ENCODE results near the gene USP7.

- no peak for TF ChIP-seq POLR2A (IDR thresholded peaks at IDR 0.05; ENCODE audit: low read length)
- no peak for TF ChIP-seq CEBPB (IDR thresholded peaks at IDR 0.05)
- no peak for TF ChIP-seq USF2 (IDR thresholded peaks at IDR 0.05)
- no peak for TF ChIP-seq ZSCAN20 (CRISPR knock-in tag; IDR thresholded peaks at IDR 0.05)
- TF ChIP-seq, protein P1, sequence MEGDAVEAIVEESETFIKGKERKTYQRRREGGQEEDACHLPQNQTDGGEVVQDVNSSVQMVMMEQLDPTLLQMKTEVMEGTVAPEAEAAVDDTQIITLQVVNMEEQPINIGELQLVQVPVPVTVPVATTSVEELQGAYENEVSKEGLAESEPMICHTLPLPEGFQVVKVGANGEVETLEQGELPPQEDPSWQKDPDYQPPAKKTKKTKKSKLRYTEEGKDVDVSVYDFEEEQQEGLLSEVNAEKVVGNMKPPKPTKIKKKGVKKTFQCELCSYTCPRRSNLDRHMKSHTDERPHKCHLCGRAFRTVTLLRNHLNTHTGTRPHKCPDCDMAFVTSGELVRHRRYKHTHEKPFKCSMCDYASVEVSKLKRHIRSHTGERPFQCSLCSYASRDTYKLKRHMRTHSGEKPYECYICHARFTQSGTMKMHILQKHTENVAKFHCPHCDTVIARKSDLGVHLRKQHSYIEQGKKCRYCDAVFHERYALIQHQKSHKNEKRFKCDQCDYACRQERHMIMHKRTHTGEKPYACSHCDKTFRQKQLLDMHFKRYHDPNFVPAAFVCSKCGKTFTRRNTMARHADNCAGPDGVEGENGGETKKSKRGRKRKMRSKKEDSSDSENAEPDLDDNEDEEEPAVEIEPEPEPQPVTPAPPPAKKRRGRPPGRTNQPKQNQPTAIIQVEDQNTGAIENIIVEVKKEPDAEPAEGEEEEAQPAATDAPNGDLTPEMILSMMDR (IDR thresholded peaks at IDR 0.05), result no peak
- no peak for TF ChIP-seq TFCP2L1 (CRISPR knock-in tag; IDR thresholded peaks at IDR 0.05)
- TF ChIP-seq, protein P2, sequence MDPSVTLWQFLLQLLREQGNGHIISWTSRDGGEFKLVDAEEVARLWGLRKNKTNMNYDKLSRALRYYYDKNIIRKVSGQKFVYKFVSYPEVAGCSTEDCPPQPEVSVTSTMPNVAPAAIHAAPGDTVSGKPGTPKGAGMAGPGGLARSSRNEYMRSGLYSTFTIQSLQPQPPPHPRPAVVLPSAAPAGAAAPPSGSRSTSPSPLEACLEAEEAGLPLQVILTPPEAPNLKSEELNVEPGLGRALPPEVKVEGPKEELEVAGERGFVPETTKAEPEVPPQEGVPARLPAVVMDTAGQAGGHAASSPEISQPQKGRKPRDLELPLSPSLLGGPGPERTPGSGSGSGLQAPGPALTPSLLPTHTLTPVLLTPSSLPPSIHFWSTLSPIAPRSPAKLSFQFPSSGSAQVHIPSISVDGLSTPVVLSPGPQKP (IDR thresholded peaks at IDR 0.05; ENCODE audit: low read depth, low read length), result no peak
- TF ChIP-seq, protein P3, sequence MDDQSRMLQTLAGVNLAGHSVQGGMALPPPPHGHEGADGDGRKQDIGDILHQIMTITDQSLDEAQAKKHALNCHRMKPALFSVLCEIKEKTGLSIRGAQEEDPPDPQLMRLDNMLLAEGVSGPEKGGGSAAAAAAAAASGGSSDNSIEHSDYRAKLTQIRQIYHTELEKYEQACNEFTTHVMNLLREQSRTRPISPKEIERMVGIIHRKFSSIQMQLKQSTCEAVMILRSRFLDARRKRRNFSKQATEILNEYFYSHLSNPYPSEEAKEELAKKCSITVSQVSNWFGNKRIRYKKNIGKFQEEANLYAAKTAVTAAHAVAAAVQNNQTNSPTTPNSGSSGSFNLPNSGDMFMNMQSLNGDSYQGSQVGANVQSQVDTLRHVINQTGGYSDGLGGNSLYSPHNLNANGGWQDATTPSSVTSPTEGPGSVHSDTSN (IDR thresholded peaks at IDR 0.05), result no peak
- TF ChIP-seq BCL3 (IDR thresholded peaks at IDR 0.05), result no peak
- TF ChIP-seq NR3C1 (IDR thresholded peaks at IDR 0.05), result no peak
- no peak for TF ChIP-seq CHD2 (IDR thresholded peaks at IDR 0.05; ENCODE audit: low read length, partially characterized antibody)
These were observed 3.0 kb downstream of the USP7 start for GRCh38 chr16:8960788-8961109.

Measured in A549 (cell line).